Activated naive CD8-positive, alpha-beta T cell treated with anti-CD3 and anti-CD28 coated beads, Interleukin-2, amount 50 U/mL, for 24 hours (primary cell): ENCODE results near the gene DRC7.

ENCODE experiments used
- ATAC-seq: fragments of 150-1000 bp; cut with Tn5 transposase; one replicate; pipeline ENCODE4 v1.10.0; 2021
- DNase-seq: peaks from one replicate; pipeline ENCODE4 v3.0.0; 2021
- H3K27ac Mint-ChIP-seq: one replicate; pipeline ENCODE4 v1.8.0; 2021; ENCODE audit warnings: mild to moderate bottlenecking, mixed read lengths
- H3K27me3 Mint-ChIP-seq: one replicate; pipeline ENCODE4 v1.8.0; 2021; ENCODE audit warnings: mixed read lengths
- H3K36me3 Mint-ChIP-seq: one replicate; pipeline ENCODE4 v1.8.0; 2021; ENCODE audit warnings: low read depth, mixed read lengths
- H3K4me1 Mint-ChIP-seq: one replicate; pipeline ENCODE4 v1.8.0; 2021; ENCODE audit warnings: mixed read lengths
- H3K4me3 Mint-ChIP-seq: one replicate; pipeline ENCODE4 v1.8.0; 2021; ENCODE audit warnings: mild to moderate bottlenecking, moderate library complexity, mixed read lengths
- H3K9me3 Mint-ChIP-seq: one replicate; pipeline ENCODE4 v1.8.0; 2021; ENCODE audit warnings: mixed read lengths

The DRC7 gene

GRCh38 chr16:57694725-57695679 is at the start of gene DRC7:
Gene DRC7, plus strand, starts transcription at chr16:57694806. Its CDS starts 3,144 bp downstream, at chr16:57697950.
- Mint-ChIP-seq H3K9me3 (no peaks in the 10 kb centered on the region), H3K27me3 (no peaks in the 10 kb centered on the region), H3K4me1 (peaks cover 21% of the 10 kb centered on the region), H3K27ac (no peak within 1 kb of the TSS), H3K36me3 (no peaks in the 10 kb centered on the region), H3K4me3 (peak within 1 kb of the TSS; percentile 57)
- DNase-seq (peak; percentile 26), ATAC-seq (peak; percentile 41)

- no peak for ATAC-seq
- H3K4me3 Mint-ChIP-seq = no peak overlapping the region
- H3K9me3 Mint-ChIP-seq = no peaks in the 10 kb centered on the region
- H3K27ac Mint-ChIP-seq = no peak overlapping the region
- no peak for DNase-seq
- H3K27me3 Mint-ChIP-seq = no peaks in the 10 kb centered on the region
- H3K4me1 Mint-ChIP-seq = peaks cover 27% of the 10 kb centered on the region
- H3K36me3 Mint-ChIP-seq = peaks cover 2% of the 10 kb centered on the region
Observed at GRCh38 chr16:57645169-57645568, 49.4 kb upstream of the DRC7 start.

GRCh38 chr16:57645691-57646387 is 48.8 kb upstream of the DRC7 start:
- H3K27me3 Mint-ChIP-seq = no peaks in the 10 kb centered on the region
- DNase-seq (no peak), ATAC-seq (no peak)
- H3K27ac Mint-ChIP-seq = no peak overlapping the region
- H3K4me3 Mint-ChIP-seq = no peak overlapping the region
- H3K9me3 Mint-ChIP-seq = no peaks in the 10 kb centered on the region
- peaks cover 27% of the 10 kb centered on the region for H3K4me1 Mint-ChIP-seq
- H3K36me3 Mint-ChIP-seq = peaks cover 2% of the 10 kb centered on the region

GRCh38 chr16:57646388-57647039 is 48.1 kb upstream of the DRC7 start:
- DNase-seq (peak; percentile 28), ATAC-seq (peak; percentile 33)
- H3K9me3 Mint-ChIP-seq = no peaks in the 10 kb centered on the region
- peaks cover 2% of the 10 kb centered on the region for H3K36me3 Mint-ChIP-seq
- H3K27ac Mint-ChIP-seq = peak overlapping the region; percentile 52
- H3K4me3 Mint-ChIP-seq = no peak overlapping the region
- H3K27me3 Mint-ChIP-seq = no peaks in the 10 kb centered on the region
- H3K4me1 Mint-ChIP-seq = peaks cover 28% of the 10 kb centered on the region

GRCh38 chr16:57647136-57647875 is 47.3 kb upstream of the DRC7 start:
- DNase-seq = peak; percentile 28
- Mint-ChIP-seq H3K4me1 (peaks cover 33% of the 10 kb centered on the region), H3K4me3 (peak overlapping the region; percentile 39), H3K9me3 (no peaks in the 10 kb centered on the region), H3K27me3 (no peaks in the 10 kb centered on the region), H3K36me3 (peaks cover 2% of the 10 kb centered on the region), H3K27ac (peak overlapping the region; percentile 70)
- ATAC-seq = peak; percentile 24

- no peak for ATAC-seq
- no peaks in the 10 kb centered on the region for H3K27me3 Mint-ChIP-seq
- H3K4me1 Mint-ChIP-seq = peaks cover 33% of the 10 kb centered on the region
- H3K4me3 Mint-ChIP-seq = peak overlapping the region; percentile 39
- DNase-seq = no peak
- peak overlapping the region; percentile 70 for H3K27ac Mint-ChIP-seq
- peaks cover 2% of the 10 kb centered on the region for H3K36me3 Mint-ChIP-seq
- H3K9me3 Mint-ChIP-seq = no peaks in the 10 kb centered on the region
Observed at GRCh38 chr16:57648125-57648524, 46.5 kb upstream of the DRC7 start.

- no peaks in the 10 kb centered on the region for H3K9me3 Mint-ChIP-seq
- H3K27me3 Mint-ChIP-seq = no peaks in the 10 kb centered on the region
- H3K36me3 Mint-ChIP-seq = peaks cover 2% of the 10 kb centered on the region
- peak overlapping the region; percentile 39 for H3K4me3 Mint-ChIP-seq
- peak; percentile 56 for ATAC-seq
- DNase-seq = peak; percentile 89
- peak overlapping the region; percentile 70 for H3K27ac Mint-ChIP-seq
- peaks cover 33% of the 10 kb centered on the region for H3K4me1 Mint-ChIP-seq
Observed at GRCh38 chr16:57648581-57649442, 45.8 kb upstream of the DRC7 start.

GRCh38 chr16:57649443-57649751 is 45.2 kb upstream of the DRC7 start:
- H3K4me3 Mint-ChIP-seq = no peak overlapping the region
- no peak for DNase-seq
- H3K27ac Mint-ChIP-seq = no peak overlapping the region
- no peak for ATAC-seq
- no peaks in the 10 kb centered on the region for H3K9me3 Mint-ChIP-seq
- H3K4me1 Mint-ChIP-seq = peaks cover 33% of the 10 kb centered on the region
- no peaks in the 10 kb centered on the region for H3K27me3 Mint-ChIP-seq
- H3K36me3 Mint-ChIP-seq = peaks cover 2% of the 10 kb centered on the region

- Mint-ChIP-seq H3K4me3 (no peak overlapping the region), H3K27me3 (no peaks in the 10 kb centered on the region), H3K9me3 (no peaks in the 10 kb centered on the region), H3K4me1 (peaks cover 33% of the 10 kb centered on the region), H3K27ac (no peak overlapping the region), H3K36me3 (peaks cover 2% of the 10 kb centered on the region)
- DNase-seq (no peak), ATAC-seq (no peak)
Observed at GRCh38 chr16:57649846-57650245, 44.8 kb upstream of the DRC7 start.

- H3K27me3 Mint-ChIP-seq = no peaks in the 10 kb centered on the region
- H3K36me3 Mint-ChIP-seq = peaks cover 2% of the 10 kb centered on the region
- peak overlapping the region; percentile 9 for H3K27ac Mint-ChIP-seq
- H3K4me1 Mint-ChIP-seq = peaks cover 31% of the 10 kb centered on the region
- no peak for ATAC-seq
- H3K9me3 Mint-ChIP-seq = no peaks in the 10 kb centered on the region
- no peak overlapping the region for H3K4me3 Mint-ChIP-seq
- DNase-seq = no peak
Observed at GRCh38 chr16:57651344-57652333, 43.0 kb upstream of the DRC7 start.

GRCh38 chr16:57652695-57653471 is 41.7 kb upstream of the DRC7 start:
- Mint-ChIP-seq H3K27me3 (no peaks in the 10 kb centered on the region), H3K36me3 (peaks cover 2% of the 10 kb centered on the region), H3K4me3 (no peak overlapping the region), H3K9me3 (no peaks in the 10 kb centered on the region), H3K4me1 (peaks cover 21% of the 10 kb centered on the region), H3K27ac (no peak overlapping the region)
- ATAC-seq (no peak), DNase-seq (no peak)

GRCh38 chr16:57653936-57654335 is 40.7 kb upstream of the DRC7 start:
- no peaks in the 10 kb centered on the region for H3K27me3 Mint-ChIP-seq
- H3K9me3 Mint-ChIP-seq = no peaks in the 10 kb centered on the region
- H3K27ac Mint-ChIP-seq = no peak overlapping the region
- H3K4me1 Mint-ChIP-seq = peaks cover 11% of the 10 kb centered on the region
- ATAC-seq (no peak), DNase-seq (no peak)
- no peaks in the 10 kb centered on the region for H3K36me3 Mint-ChIP-seq
- H3K4me3 Mint-ChIP-seq = no peak overlapping the region
